Endodermal cell (in vitro differentiated cells): ENCODE data around the gene IQCE. TPM values are rescaled to one million over a fixed set of nuclear protein-coding genes. Genes with fewer than 3 reads are reported as not detected.

Source experiments
- DNase-seq: peaks from one replicate; pipeline ENCODE4 v3.0.0-alpha.2; 2017
- H3K27ac ChIP-seq: 2 replicates; pipeline ENCODE4 v1.5.1; 2013; ENCODE audit warnings: mild to moderate bottlenecking, low read depth, low read length, moderate library complexity
- H3K27me3 ChIP-seq: 2 replicates; pipeline ENCODE4 v1.6.1; 2013; ENCODE audit warnings: mild to moderate bottlenecking, low read length, moderate library complexity; ENCODE audit not compliant: insufficient read depth, control insufficient read depth, poor library complexity, severe bottlenecking
- H3K36me3 ChIP-seq: 2 replicates; pipeline ENCODE4 v1.7.0; 2013; ENCODE audit warnings: mild to moderate bottlenecking, low read length, moderate library complexity; ENCODE audit not compliant: control insufficient read depth, insufficient read depth
- H3K4me1 ChIP-seq: one replicate; pipeline ENCODE4 v1.7.0; 2013; ENCODE audit warnings: low read length; ENCODE audit not compliant: control insufficient read depth, insufficient read depth
- H3K4me3 ChIP-seq: 2 replicates; pipeline ENCODE4 v1.5.1; 2013; ENCODE audit warnings: mild to moderate bottlenecking, low read length, moderate library complexity
- H3K9ac ChIP-seq: 2 replicates; pipeline ENCODE4 v1.6.1; 2013; ENCODE audit warnings: mild to moderate bottlenecking, low read length, moderate library complexity; ENCODE audit not compliant: poor library complexity, severe bottlenecking; ENCODE audit errors: extremely low read depth
- H3K9me3 ChIP-seq: 2 replicates; pipeline ENCODE4 v1.6.1; 2013; ENCODE audit warnings: mild to moderate bottlenecking, low read length, moderate library complexity; ENCODE audit not compliant: control insufficient read depth
- H3K27ac Mint-ChIP-seq: 2 replicates; pipeline ENCODE4 v1.8.0; 2020; ENCODE audit warnings: mixed read lengths
- H3K27me3 Mint-ChIP-seq: 2 replicates; pipeline ENCODE4 v1.8.0; 2021; ENCODE audit warnings: mild to moderate bottlenecking, mixed read lengths; ENCODE audit not compliant: insufficient read depth
- H3K36me3 Mint-ChIP-seq: 2 replicates; pipeline ENCODE4 v1.8.0; 2020; ENCODE audit warnings: low read depth, mixed read lengths
- H3K4me1 Mint-ChIP-seq: 2 replicates; pipeline ENCODE4 v1.8.0; 2020; ENCODE audit warnings: mixed read lengths
- H3K4me3 Mint-ChIP-seq: 2 replicates; pipeline ENCODE4 v1.8.0; 2020; ENCODE audit warnings: mild to moderate bottlenecking, moderate library complexity, mixed read lengths
- H3K9me3 Mint-ChIP-seq: 2 replicates; pipeline ENCODE4 v1.8.0; 2020; ENCODE audit warnings: mild to moderate bottlenecking, mixed read lengths
- WGBS, 2 experiments: methylation state at CpG; one replicate each; pipeline versions ENCODE4 v1.1.5 to v1.1.7; 2013; ENCODE audit warnings: missing lambda C conversion rate in 2 of 2, mixed read lengths in 1 of 2; ENCODE audit not compliant: insufficient coverage in 1 of 2, insufficient read length in 1 of 2; 5-methylcytosine and 5-hydroxymethylcytosine counted together
- total RNA-seq, 2 donors: library from RNA; stranded (reverse); fragmentation: NEBNext Ultra II Directional in 1 of 2; extraction: Animal tissue kit (Norgen Biotek cat#: 25700) in 1 of 2; gene quantifications; 2 replicates in 1 of 2; 3 replicates in 1 of 2; pipeline ENCODE4 v1.2.1, GENCODE V29; 2021
- TF ChIP-seq, protein P1 (sequence below): fragments of 200-600 bp; sonication (generic); conservative IDR thresholded peaks from 2 replicates; pipeline ENCODE4 v1.5.0; 2021; ENCODE audit warnings: antibody characterized with exemption, mild to moderate bottlenecking

Gene IQCE
- total RNA-seq, 2 donors from 2014 or later: 15.4 to 20.8 TPM

DNA sequence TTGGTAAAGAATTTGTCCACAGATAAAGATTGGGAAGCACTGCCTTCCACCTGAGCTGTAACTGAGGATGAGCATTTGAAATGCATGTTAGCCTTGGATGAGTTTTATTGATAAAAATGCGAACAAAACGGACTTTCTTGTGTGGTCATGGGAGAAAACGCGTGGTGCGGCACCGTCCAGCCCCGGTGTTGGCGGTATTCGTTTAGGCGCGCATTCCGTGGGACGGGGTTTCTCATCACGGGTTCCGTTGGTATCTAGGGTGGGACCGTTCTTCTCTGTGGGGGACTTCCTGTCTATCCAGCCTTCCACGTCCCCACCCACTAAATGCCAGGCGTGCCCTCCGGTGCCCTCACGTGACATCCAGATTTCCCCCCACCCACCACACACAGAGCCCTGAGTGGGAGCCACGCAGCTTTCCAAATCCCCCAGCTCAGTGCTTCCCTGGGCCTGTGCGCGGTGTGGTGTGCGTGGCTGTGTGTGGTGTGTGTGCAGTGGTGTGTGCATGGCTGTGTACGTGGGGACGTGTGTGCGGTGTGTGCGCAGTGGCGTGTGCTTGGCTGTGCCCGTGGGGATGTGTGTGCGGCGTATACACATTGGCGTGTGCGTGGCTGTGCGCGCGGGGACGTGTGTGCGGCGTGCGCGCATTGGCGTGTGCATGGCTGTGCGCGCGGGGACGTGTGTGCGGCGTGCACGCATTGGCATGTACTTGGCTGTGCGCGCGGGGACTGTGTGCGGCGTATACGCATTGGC is 18.1 kb downstream of the IQCE start:
- no peaks in the 10 kb centered on the region for H3K9me3 Mint-ChIP-seq
- H3K9me3 ChIP-seq: no peaks in the 10 kb centered on the region
- peaks cover 17% of the 10 kb centered on the region for H3K36me3 ChIP-seq
- H3K4me1 Mint-ChIP-seq: peaks cover 5% of the 10 kb centered on the region
- peaks cover 4% of the 10 kb centered on the region for H3K4me1 ChIP-seq
- DNase-seq: no peak
- H3K27me3 ChIP-seq: no peaks in the 10 kb centered on the region
- H3K27ac ChIP-seq: no peak overlapping the region
- TF ChIP-seq, protein P1, sequence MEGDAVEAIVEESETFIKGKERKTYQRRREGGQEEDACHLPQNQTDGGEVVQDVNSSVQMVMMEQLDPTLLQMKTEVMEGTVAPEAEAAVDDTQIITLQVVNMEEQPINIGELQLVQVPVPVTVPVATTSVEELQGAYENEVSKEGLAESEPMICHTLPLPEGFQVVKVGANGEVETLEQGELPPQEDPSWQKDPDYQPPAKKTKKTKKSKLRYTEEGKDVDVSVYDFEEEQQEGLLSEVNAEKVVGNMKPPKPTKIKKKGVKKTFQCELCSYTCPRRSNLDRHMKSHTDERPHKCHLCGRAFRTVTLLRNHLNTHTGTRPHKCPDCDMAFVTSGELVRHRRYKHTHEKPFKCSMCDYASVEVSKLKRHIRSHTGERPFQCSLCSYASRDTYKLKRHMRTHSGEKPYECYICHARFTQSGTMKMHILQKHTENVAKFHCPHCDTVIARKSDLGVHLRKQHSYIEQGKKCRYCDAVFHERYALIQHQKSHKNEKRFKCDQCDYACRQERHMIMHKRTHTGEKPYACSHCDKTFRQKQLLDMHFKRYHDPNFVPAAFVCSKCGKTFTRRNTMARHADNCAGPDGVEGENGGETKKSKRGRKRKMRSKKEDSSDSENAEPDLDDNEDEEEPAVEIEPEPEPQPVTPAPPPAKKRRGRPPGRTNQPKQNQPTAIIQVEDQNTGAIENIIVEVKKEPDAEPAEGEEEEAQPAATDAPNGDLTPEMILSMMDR: no peak
- no peaks in the 10 kb centered on the region for H3K27me3 Mint-ChIP-seq
- 95% methylated on average over 40 to 56 of the region's 56 CpGs for WGBS, 2 experiments
- H3K9ac ChIP-seq: no peak overlapping the region
- peaks cover 32% of the 10 kb centered on the region for H3K36me3 Mint-ChIP-seq
- no peak overlapping the region for H3K4me3 Mint-ChIP-seq
- H3K4me3 ChIP-seq: no peak overlapping the region
- H3K27ac Mint-ChIP-seq: no peak overlapping the region

DNA sequence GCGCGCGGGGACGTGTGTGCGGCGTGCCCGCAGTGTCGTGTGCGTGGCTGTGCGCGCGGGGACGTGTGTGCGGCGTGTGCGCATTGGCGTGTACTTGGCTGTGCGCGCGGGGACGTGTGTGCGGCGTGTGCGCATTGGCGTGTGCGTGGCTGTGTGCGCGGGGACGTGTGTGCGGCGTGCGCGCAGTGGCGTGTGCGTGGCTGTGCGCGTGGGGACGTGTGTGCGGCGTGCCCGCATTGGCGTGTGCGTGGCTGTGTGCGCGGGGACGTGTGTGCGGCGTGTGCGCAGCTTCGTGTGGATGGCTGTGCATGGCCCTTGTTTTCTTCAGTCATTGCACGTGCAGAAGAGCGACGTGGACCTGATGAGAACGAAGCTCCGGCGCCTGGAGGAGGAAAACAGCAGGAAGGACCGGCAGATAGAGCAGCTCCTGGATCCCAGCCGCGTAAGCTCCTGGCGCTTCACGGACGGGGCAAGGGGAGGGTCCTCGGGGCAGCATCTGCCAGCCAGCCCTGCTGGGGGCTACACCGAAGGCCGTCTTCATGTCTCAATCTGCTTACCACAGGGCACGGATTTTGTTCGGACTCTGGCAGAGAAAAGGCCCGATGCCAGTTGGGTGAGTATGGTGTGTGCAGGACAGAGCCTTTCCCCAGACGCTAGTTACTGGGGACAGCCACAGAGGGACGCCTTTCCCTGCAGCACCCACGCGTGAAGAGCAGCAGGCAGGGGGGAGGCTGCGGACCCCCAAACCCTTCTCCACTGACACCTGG is 19.3 kb downstream of the IQCE start:
- Mint-ChIP-seq H3K4me3 (no peak overlapping the region), H3K4me1 (no peaks in the 10 kb centered on the region), H3K36me3 (peaks cover 29% of the 10 kb centered on the region), H3K27me3 (no peaks in the 10 kb centered on the region), H3K27ac (no peak overlapping the region), H3K9me3 (no peaks in the 10 kb centered on the region)
- H3K27me3 ChIP-seq: no peaks in the 10 kb centered on the region
- H3K4me1 ChIP-seq: no peaks in the 10 kb centered on the region
- no peak overlapping the region for H3K4me3 ChIP-seq
- peaks cover 13% of the 10 kb centered on the region for H3K36me3 ChIP-seq
- H3K27ac ChIP-seq: no peak overlapping the region
- 96% methylated on average over 66 to 73 of the region's 73 CpGs for WGBS, 2 experiments
- DNase-seq: no peak
- H3K9ac ChIP-seq: no peak overlapping the region
- H3K9me3 ChIP-seq: no peaks in the 10 kb centered on the region
- TF ChIP-seq, protein P1: no peak

DNA sequence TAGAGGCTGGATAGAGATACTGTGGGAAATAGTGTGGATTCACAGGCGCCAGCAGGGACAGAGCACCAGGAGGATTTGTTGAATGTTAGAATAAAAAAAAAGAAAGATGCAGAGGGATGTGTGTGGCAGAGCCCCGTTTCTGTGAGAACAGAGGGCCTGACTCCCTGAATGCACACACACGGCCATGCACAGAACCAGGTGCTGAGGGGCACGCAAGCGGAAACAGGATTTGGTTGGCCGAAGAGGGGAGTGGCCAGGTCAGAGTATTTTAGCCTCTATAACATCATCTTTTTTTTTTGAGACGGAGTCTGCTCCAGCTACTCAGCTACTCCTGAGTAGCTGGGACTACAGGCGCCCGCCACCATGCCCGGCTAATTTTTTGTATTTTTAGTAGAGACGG is 21.9 kb downstream of the IQCE start:
- no peaks in the 10 kb centered on the region for H3K4me1 Mint-ChIP-seq
- Histone ChIP-seq H3K9ac (no peak overlapping the region), H3K36me3 (peaks cover 5% of the 10 kb centered on the region), H3K27me3 (no peaks in the 10 kb centered on the region), H3K4me1 (no peaks in the 10 kb centered on the region), H3K4me3 (no peak overlapping the region), H3K9me3 (no peaks in the 10 kb centered on the region), H3K27ac (no peak overlapping the region)
- H3K4me3 Mint-ChIP-seq: no peak overlapping the region
- TF ChIP-seq, protein P1: no peak
- 91% methylated on average over 6 to 11 of the region's 11 CpGs for WGBS, 2 experiments
- peaks cover 29% of the 10 kb centered on the region for H3K36me3 Mint-ChIP-seq
- H3K9me3 Mint-ChIP-seq: no peaks in the 10 kb centered on the region
- H3K27ac Mint-ChIP-seq: no peak overlapping the region
- no peak for DNase-seq
- no peaks in the 10 kb centered on the region for H3K27me3 Mint-ChIP-seq
